GM23248 (cell line): ENCODE measurements around the gene VAPA.

Experiments used
- EZH2 ChIP-seq: fragments of 200-600 bp; sonication (generic); IDR thresholded peaks from 2 replicates; pipeline ENCODE4 v1.6.1; 2018; ENCODE audit warnings: antibody characterized with exemption, mild to moderate bottlenecking; ENCODE audit not compliant: insufficient read depth, poor library complexity, severe bottlenecking
- EZH2phosphoT487 ChIP-seq: fragments of 200-600 bp; sonication (generic); IDR thresholded peaks from 2 replicates; pipeline ENCODE4 v1.6.1; 2018; ENCODE audit warnings: antibody characterized with exemption, moderate library complexity, mild to moderate bottlenecking, low read depth; ENCODE audit not compliant: insufficient read depth

DNA sequence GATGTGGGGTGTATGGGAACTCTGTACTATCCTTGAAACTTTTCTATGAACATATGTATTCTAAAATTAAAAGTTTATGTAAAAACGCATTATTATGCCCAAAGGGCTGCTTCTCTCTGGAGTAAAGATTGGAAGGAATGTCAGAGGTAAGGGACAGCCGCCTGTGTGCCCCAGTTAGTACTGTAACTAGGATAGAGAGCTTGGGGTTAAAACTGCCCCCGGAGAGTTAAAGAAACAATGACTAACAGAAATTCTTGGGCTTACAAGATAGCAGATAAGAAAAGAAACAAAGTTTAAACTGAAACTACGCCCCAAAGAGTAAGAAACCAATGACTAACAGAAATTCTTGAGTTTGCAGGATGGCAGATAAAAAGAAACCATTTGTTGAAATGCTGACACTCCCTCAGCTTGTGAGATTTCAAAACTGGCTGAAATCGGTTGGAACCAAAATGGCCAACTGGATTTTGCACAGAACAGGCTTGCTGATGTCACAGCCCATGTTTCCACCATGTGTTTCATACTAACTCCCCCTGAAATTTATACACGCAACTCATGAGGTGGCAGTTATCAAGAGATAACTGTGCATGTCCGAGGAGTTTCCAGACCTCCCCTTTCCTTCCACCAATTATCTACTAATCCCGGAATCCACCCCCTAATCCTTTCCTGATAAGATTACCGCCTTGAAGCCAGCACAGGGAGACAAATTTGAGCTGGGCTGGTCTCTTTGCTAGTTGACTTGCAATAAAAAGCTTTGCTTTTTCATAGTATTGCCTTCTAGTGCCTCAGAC is 36.8 kb upstream of the VAPA start:
- TF ChIP-seq EZH2 (no peak), EZH2phosphoT487 (no peak)
